ENCODE data around the gene UHRF1. TPM values are rescaled to one million over a fixed set of nuclear protein-coding genes. Genes with fewer than 3 reads are reported as not detected.

UHRF1 gene
- total RNA-seq, 4 donors from 2014 or later = 0.46 to 21.8 (median 0.77) TPM; not detected in 1

- Histone ChIP-seq H3K27me3 (no peaks in the 10 kb centered on the region), H3K27ac (peak overlapping the region; percentile 52 to 88), H3K4me3 (peak overlapping the region; percentile 60 to 72), H3K36me3 (no peaks in the 10 kb centered on the region), H3K9me3 (no peaks in the 10 kb centered on the region), H3K4me1 (peaks cover 5 to 17% of the 10 kb centered on the region in 2 donors)
- DNase-seq = no peak
- intact Hi-C loops (cut with DNase I; ENCODE audit: low total_unique reads) = no loop called here
- TF ChIP-seq POLR2A (IDR thresholded peaks at IDR 0.05) = no peak
- no peak for TF ChIP-seq CTCF (IDR thresholded peaks at IDR 0.05)
Measured at GRCh38 chr19:4969292-4969771, 60.0 kb downstream of the UHRF1 start.

GRCh38 chr19:4969772-4970531 is 60.7 kb downstream of the UHRF1 start:
- no peaks in the 10 kb centered on the region for H3K9me3 ChIP-seq
- intact Hi-C loops (cut with DNase I; ENCODE audit: low total_unique reads) = no loop called here
- H3K36me3 ChIP-seq = no peaks in the 10 kb centered on the region
- TF ChIP-seq CTCF (IDR thresholded peaks at IDR 0.05) = no peak
- TF ChIP-seq POLR2A (IDR thresholded peaks at IDR 0.05) = no peak
- peaks cover 5 to 17% of the 10 kb centered on the region in 2 donors for H3K4me1 ChIP-seq
- H3K4me3 ChIP-seq = peak overlapping the region; percentile 60 to 72
- peak overlapping the region; percentile 52 to 88 for H3K27ac ChIP-seq
- H3K27me3 ChIP-seq = no peaks in the 10 kb centered on the region
- DNase-seq = no peak

GRCh38 chr19:4970558-4971423 is 61.5 kb downstream of the UHRF1 start:
- Histone ChIP-seq H3K27ac (peak overlapping the region; percentile 88 to 90), H3K4me1 (peaks cover 9 to 17% of the 10 kb centered on the region in 2 donors), H3K36me3 (no peaks in the 10 kb centered on the region), H3K27me3 (no peaks in the 10 kb centered on the region), H3K9me3 (no peaks in the 10 kb centered on the region), H3K4me3 (peak overlapping the region; percentile 60 to 72)
- DNase-seq = no peak
- intact Hi-C loops (cut with DNase I; ENCODE audit: low total_unique reads) = no loop called here
- TF ChIP-seq POLR2A (IDR thresholded peaks at IDR 0.05) = peak in 1 of 2 donors; percentile 7
- no peak for TF ChIP-seq CTCF (IDR thresholded peaks at IDR 0.05)

GRCh38 chr19:4971424-4971793 is 62.1 kb downstream of the UHRF1 start:
- TF ChIP-seq CTCF (IDR thresholded peaks at IDR 0.05) = no peak
- TF ChIP-seq POLR2A (IDR thresholded peaks at IDR 0.05) = no peak
- Histone ChIP-seq H3K4me1 (peaks cover 9 to 17% of the 10 kb centered on the region in 2 donors), H3K36me3 (no peaks in the 10 kb centered on the region), H3K27me3 (no peaks in the 10 kb centered on the region), H3K4me3 (peak overlapping the region in 1 of 2 donors; percentile 60), H3K9me3 (no peaks in the 10 kb centered on the region), H3K27ac (peak overlapping the region; percentile 88 to 90)
- intact Hi-C loops (cut with DNase I; ENCODE audit: low total_unique reads) = no loop called here
- DNase-seq = no peak
